HL-60 (cell line): ENCODE measurements around the gene ANKRD39.

Experiments
- POLR2AphosphoS5 ChIP-seq: IDR thresholded peaks from 2 replicates; pipeline ENCODE4 v1.6.1; 2012; ENCODE audit warnings: low read depth
- TF ChIP-seq, protein P1 (sequence below): IDR thresholded peaks from one replicate; pipeline ENCODE4 v1.5.1; 2011; ENCODE audit warnings: low read length, control low read depth, inconsistent platforms; ENCODE audit not compliant: insufficient read depth
- TF ChIP-seq, protein P2 (sequence below): IDR thresholded peaks from 2 replicates; pipeline ENCODE4 v1.6.1; 2012; ENCODE audit warnings: low read depth; ENCODE audit not compliant: insufficient replicate concordance

- TF ChIP-seq, protein P1, sequence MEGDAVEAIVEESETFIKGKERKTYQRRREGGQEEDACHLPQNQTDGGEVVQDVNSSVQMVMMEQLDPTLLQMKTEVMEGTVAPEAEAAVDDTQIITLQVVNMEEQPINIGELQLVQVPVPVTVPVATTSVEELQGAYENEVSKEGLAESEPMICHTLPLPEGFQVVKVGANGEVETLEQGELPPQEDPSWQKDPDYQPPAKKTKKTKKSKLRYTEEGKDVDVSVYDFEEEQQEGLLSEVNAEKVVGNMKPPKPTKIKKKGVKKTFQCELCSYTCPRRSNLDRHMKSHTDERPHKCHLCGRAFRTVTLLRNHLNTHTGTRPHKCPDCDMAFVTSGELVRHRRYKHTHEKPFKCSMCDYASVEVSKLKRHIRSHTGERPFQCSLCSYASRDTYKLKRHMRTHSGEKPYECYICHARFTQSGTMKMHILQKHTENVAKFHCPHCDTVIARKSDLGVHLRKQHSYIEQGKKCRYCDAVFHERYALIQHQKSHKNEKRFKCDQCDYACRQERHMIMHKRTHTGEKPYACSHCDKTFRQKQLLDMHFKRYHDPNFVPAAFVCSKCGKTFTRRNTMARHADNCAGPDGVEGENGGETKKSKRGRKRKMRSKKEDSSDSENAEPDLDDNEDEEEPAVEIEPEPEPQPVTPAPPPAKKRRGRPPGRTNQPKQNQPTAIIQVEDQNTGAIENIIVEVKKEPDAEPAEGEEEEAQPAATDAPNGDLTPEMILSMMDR, result no peak
- TF ChIP-seq, protein P2, sequence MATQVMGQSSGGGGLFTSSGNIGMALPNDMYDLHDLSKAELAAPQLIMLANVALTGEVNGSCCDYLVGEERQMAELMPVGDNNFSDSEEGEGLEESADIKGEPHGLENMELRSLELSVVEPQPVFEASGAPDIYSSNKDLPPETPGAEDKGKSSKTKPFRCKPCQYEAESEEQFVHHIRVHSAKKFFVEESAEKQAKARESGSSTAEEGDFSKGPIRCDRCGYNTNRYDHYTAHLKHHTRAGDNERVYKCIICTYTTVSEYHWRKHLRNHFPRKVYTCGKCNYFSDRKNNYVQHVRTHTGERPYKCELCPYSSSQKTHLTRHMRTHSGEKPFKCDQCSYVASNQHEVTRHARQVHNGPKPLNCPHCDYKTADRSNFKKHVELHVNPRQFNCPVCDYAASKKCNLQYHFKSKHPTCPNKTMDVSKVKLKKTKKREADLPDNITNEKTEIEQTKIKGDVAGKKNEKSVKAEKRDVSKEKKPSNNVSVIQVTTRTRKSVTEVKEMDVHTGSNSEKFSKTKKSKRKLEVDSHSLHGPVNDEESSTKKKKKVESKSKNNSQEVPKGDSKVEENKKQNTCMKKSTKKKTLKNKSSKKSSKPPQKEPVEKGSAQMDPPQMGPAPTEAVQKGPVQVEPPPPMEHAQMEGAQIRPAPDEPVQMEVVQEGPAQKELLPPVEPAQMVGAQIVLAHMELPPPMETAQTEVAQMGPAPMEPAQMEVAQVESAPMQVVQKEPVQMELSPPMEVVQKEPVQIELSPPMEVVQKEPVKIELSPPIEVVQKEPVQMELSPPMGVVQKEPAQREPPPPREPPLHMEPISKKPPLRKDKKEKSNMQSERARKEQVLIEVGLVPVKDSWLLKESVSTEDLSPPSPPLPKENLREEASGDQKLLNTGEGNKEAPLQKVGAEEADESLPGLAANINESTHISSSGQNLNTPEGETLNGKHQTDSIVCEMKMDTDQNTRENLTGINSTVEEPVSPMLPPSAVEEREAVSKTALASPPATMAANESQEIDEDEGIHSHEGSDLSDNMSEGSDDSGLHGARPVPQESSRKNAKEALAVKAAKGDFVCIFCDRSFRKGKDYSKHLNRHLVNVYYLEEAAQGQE, result no peak
- no peak for TF ChIP-seq POLR2AphosphoS5
Observed at GRCh38 chr2:96823198-96823597, 34.6 kb downstream of the ANKRD39 start.
